NCI-H2171 treated with DMSO at 0.1 percent for 48 hours (cell line): ENCODE data around the gene ECD.
A peak's percentile ranks its signal among the peaks of the same experiment; 100 is the strongest.
"Not testable (repeated sequence)": the region's sequence is repeated elsewhere in the genome, so short reads cannot be mapped to it uniquely, and the experiment has no call there.

Source experiments
- DNase-seq: peaks from one replicate; lab custom pipeline; 2025; lab: John Stamatoyannopoulos, UW

The ECD gene

DNA sequence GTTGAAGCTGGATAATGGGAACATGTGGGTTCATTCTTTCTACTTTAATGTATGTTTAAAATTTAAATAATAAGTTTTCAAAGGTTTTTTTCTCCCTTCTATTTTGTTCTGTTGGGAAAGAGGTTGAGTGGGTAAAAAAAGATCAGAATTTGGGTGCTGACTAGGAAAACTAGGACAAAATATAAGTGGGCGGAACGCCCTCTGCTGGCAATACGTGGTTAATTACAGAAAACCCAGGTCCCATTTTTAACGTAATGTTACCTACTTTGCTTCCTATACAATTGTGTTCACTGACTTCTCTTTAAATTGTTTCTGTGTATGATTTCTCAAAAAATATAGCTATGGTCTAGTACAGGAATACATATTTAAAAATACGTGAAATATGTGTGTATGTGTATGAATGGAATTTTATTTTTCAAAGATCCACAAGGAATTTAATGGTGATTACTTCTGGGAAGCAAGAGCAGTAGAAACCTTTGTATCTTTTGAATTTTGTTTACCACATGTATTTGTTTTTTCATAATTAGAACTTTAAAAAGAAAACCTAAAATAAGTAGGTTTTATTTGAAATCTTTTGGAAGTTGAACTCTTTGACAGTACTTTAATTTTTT, 8.7 kb downstream of the ECD start:
- peak; percentile 18 for DNase-seq

DNA sequence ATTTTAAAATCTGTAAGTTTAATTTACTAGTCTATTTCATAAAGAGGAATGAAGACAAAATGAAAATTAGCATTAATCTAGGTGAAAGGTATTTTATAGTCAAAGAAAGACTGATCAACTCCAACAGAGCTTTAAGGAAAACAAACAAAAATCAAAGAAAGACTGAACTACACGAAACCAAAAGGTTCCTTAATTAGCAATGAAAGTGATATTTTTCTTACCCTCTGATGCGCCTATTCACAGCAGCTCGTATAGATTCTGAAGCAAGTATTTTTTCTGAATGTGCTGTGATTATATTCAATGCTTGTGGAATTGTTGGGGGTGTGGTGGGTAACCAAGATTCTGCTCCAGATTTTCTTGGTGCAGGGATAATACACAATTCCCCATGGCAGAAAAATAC, 11.8 kb downstream of the ECD start:
- DNase-seq: no peak

DNA sequence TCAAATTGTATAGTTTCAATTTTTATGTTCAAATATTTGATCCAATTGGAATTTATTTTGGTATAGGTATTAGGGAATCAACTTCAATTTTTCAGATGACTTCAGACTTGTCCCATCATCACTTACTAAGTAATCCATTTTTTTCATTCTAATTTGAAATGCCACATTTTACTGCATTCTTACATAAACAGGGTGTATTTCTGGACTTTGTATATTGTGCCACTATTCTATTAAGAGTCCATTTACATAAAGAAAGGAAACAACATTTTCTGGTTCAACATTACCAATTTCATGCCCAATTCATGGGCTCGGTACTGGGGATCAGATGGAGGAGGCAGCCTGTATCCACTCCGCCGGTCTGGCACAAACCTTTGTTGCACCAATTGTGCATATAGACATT, 15.8 kb downstream of the ECD start:
- no peak for DNase-seq

DNA sequence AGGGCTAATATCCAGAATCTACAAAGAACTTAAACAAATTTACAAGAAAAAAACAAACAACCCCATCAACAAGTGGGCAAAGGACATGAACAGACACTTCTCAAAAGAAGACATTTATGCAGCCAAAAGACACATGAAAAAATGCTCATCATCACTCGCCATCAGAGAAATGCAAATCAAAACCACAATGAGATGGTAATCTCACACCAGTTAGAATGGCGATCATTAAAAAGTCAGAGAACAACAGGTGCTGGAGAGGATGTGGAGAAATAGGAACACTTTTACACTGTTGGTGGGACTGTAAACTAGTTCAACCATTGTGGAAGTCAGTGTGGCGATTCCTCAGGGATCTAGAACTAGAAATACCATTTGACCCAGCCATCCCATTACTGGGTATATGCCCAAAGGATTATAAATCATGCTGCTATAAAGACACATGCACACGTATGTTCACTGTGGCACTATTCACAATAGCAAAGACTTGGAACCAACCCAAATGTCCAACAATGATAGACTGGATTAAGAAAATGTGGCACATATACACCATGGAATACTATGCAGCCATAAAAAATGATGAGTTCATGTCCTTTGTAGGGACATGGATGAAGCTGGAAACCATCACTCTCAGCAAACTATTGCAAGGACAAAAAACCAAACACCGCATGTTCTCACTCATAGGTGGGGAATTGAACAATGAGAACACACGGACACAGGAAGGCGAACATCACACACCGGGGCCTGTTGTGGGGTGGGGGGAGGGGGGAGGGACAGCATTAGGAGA, 17.0 kb downstream of the ECD start:
- not testable (repeated sequence) for DNase-seq

DNA sequence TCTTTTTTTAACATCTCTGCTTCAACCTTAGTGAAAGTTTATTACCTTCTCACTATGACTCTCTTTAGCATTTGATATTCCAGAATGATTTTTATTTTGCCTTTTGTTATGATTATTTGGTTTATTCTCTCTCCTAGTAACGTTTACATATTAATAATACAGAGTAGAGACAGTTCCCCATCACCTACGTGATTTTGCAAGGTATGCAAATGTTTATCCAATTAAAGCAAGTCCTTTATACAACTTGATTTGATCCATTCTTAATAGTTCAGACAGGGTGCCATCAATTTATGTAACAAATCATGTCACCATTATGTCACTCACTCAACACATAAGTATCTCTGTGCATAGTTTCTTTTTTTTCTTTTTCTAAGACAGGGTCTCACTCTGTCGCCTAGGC, 26.2 kb downstream of the ECD start:
- no peak for DNase-seq

DNA sequence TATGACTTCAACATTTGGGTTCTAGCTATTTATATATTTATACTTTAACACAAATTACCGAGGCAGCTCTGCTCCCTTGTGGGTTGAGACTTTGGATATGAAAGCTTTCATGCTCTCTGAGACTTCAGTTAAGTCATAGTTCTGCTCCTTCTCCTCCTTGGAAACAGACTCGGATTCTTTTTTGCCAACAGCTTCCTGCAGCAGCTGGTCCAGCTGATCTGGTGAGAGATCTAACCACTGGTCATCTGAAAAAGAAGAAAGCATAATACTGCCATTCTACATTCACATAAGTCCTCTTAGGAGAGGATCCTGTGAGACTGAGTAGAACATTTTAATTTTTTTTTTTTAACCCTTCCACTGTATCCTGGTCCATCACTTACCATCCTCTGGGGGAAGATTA, 28.6 kb downstream of the ECD start:
- no peak for DNase-seq

DNA sequence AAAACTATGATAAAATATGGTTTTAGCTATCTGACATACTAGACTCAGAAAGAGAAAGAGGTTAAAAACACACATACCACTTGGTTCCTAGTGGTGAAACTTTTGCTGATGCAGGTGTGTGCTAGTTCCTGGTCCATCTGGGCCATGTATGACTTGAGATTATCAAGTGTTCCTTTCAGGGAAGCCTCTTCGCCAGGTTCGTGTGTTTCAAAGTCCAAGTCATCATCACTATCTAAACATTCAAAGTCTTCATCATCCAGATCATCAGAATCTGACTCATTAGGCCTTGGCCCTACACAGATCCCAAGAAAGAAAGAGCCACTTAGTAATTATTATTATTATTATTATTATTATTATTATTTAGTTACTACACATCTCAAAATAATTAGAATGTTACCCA, 31.2 kb downstream of the ECD start:
- no peak for DNase-seq

DNA sequence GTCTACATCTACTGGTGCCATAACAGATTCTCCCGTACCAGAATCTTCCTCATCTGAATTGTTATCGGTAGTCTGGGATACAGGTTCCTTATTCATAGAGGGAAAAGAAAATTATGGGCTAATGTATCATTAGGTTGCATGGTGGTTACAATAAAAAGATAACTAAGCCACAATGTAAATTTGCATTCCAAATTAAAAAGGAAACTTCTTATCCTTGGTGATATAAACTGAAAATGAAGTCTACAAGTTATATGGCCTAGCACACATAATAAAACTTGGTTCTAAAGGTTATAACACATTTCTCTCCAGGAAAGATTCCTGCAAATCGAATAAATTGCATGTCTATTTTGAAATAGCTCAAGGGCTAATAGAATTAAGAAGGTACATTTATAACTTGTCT, 33.1 kb downstream of the ECD start:
- DNase-seq: no peak

DNA sequence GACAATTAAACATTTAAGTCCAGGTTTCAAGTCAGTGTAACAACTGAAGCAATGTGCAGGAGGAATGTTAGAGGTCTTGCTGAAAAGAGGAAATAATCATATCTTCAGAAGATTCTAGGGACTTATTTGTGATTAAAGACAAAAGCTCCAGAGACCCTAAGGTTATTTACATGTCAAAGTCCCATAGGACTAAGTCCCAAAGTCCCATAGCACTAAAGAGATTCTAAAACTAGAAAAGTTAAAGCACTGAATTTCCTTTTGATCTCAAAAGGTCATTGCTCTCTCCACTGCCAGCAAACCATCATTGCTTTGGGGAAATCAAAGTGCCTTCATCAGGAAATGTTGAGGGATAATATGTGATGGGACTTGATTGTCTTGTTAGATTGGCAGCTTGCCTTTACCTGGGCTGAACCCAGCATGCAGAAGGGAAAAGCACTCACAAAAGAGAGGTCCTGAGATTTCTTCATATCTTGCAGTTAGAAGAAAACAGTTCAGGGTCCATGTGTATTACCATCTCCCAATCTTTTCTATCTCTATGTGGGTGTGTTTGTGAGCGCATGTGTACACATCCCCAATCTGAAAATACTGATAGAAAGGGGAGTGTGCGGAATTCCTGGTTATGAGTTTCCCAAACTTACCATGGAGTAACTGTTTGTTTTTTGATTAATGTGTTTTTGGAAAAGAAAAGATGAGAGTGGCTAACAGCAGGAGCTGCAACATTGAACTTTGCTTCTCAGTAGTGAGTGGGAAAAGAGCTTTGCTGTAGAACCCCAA, 35.7 kb downstream of the ECD start:
- no peak for DNase-seq

DNA sequence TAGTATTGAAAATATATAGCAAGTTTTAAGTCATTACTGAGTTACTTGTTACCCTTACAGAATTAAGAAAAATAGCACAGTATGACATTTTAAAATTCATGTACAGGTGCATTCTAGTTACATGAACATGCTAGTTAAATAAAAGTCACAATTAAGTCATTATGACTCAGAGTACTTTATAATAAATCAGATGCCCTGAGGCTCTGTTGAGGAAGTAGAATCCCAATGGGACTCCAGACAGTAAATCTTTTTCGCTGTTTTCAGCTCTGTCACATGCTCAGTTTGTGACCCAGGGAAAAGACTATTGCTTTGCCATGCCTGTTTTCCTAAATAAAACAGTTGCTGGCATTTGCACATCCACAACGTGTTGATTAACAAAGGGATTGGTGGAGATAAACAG, 36.5 kb downstream of the ECD start:
- no peak for DNase-seq

DNA sequence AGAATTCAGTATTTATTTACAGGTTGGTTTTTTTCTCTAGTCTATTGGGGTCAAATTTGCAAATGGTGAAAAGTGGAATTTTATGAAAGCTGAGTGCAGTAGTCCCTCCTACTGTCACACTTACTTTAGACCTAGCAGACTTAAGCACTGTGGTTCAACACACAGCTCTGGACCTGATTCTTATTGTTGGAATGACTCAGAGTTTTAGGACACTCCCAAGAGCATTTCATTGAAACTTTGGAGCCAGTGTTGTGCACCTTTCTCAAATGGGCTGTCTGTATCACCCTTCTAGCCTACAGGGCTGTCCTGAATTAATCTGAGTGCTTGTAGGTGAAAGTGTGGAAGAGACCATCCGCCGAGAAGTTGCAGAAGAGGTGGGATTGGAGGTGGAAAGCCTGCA, 41.5 kb downstream of the ECD start:
- DNase-seq: no peak

DNA sequence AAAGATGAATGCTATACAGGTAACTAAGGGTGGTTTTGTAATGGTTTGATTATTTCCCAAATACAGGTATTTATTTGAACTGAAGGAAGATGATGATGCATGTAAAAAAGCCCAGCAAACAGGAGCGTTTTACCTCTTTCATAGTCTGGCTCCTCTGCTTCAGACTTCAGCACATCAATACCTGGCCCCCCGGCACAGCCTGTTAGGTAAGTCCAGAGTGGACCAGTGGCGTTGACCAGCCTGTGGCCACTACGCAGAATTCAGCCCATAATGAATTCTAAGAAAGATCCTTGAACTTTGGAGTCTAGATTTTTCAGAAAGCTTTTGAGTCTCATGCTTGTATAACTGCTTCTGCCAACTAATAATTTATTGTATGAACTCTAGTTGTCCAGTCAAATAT, 47.9 kb downstream of the ECD start:
- no peak for DNase-seq

DNA sequence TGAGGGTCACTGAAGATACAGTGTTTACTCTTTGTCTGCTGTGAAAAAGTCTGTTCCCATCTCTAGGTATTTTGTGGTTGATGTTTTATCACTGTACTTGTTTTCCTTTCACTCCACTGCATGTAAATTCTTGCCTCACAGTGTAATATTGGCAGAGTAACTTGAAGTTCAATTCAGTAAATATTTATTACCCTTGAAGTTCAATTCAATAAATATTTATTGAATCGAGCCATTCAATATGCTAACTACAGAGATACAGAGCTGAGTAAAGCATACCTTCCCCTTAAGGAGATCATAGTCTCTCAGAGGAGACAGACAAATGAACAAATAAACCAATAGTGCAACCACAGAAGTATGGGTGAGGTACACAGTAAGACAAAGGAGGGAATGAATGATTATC, 48.4 kb downstream of the ECD start:
- DNase-seq: no peak

DNA sequence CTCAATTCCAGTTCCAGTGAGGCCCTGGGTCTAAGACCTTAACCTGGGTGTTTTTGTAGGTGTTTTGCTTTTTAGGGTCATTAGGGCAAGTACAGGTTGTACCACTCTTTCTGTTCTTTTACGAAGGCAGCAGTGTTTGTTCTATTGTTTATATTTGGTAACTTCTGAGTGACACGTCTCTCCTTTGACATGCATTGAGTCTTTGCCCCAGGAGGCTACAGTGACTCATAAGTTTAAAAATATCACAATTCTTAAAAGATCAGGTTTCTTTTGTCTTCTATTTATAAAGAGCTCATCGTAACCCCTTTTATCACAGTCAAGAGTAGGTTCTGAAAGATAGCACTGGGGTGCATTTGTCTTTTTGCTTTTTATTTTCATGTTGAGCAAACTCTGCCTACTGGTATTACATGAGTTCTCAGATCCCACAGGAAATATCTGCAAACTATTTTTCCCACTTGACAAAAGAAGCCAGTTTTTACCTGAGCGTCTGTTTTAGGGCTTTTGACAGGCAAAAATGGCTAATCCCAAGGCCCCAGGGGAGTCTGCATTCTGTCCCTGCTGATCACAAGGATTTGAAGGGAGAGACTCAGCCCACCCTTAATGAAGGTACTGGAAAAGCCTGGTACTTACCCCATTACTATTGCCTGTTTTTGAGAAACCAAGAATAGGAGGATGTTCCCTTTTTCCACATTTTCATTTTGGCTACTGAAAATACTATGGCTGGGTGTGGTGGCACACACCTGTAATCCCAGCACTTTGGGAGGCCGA, 49.6 kb downstream of the ECD start:
- peak; percentile 12 for DNase-seq

DNA sequence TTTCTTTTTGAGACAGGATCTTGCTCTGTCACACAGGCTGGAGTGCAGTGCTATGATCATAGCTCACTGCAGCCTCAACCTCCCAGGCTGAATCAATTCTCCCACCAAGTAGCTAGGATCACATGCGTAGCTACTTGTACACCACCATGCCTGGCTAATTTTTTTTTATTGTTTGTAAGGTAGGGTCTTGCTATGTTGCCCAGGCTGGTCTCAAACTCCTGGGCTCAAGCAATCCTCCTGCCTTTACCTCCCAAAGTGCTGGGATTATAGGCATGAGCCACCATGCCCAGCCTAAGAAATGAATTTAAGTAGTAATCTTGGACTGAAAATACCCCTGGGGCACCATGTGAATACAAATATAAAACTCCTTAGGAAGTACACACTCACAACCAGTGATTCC, 51.8 kb downstream of the ECD start:
- DNase-seq: no peak

DNA sequence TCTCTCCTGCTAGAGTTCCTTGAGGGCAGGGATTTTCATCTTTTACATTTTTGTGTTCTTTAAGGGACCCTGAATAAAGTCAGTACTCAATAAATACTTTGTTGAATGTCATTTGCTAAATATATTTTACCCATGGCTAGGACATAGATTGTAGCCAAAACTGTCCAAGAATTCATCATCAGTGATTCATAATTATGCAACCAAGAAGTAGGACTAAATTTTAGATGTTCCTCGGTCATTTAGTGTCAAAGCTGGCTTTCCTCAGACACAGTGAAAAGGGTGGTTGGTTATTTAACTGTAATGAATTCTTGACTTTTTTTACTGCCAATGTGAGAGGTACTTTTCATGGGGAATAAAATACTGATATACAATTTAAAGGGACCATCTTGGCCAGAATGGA, 54.3 kb downstream of the ECD start:
- DNase-seq: no peak

DNA sequence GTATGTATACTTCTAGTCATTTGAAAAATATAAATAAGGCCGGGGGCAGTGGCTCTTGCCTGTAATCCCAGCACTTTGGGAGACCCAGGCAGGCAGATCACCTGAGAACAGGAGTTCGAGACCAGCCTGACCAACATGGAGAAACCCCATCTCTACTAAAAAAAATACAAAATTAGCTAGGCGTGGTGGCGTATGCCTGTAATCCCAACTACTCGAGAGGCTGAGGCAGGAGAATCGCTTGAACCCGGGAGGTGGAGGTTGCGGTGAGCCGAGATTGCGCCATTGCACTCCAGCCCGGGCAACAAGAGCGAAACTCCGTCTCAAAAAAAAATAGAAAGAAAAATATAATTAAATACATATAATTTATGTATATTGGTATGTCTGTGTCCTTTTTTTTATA, 55.8 kb downstream of the ECD start:
- DNase-seq: not testable (repeated sequence)

DNA sequence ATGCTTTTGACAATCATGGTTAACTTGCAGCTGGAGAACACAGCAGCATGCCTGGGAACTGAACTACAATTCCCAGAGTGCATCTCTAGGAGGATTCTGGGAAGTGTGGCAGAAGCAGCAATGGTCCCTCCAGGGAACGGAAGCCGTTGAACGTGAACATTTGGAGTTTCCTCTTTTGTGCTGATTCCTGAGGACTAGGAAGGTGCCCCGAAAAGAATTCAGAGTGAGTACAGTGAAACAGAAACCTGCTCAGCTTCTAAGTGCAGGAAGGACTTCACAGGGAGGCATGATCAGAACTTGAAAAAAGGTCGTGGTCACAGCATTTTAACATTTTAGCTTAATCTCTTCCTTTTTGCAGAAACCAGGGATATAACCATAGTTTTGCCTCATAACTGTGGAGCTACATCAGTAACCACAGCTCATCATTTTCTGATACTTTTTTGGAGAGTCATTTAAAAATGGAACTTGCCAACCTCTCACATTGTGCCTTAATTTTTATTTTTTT, 57.4 kb downstream of the ECD start, which contains the start of gene NUDT13:
Gene NUDT13 (plus strand): TSS at position 111 of the 505 bp plus-strand sequence. CDS start 3,911 bp downstream, outside the sequence.
- DNase-seq: peak; percentile 2

DNA sequence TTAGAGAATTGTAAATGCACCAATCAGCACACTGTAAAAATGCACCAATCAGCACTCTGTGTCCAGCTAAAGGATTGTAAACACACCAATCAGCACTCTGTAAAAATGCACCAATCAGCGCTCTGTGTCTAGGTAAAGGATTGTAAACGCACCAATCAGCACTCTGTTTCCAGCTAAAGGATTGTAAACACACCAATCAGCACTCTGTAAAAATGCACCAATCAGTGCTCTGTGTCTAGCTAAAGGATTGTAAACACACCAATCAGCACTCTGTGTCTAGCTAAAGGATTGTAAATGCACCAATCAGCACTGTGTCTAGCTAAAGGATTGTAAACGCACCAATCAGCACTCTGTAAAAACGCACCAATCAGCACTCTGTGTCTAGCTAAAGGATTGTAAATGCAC, 58.6 kb downstream of the ECD start:
- not testable (repeated sequence) for DNase-seq

DNA sequence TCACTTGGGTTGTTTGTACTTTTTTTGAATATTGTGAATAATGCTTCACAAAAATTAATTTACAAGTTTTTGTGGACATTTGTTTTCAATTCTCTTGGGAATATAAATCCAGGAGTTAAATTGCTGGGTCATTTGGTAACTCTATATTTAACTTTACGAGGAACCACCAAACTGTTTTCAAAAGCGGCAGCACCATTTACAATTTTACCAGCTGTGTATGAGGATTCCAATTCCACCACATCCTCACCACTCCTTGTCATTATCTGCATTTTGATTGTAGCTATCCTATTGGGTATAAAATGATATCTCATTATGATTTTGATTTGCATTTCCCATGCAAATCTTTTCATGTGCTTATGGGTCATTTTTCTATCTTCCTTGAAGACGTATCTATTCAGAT, 61.5 kb downstream of the ECD start:
- no peak for DNase-seq

DNA sequence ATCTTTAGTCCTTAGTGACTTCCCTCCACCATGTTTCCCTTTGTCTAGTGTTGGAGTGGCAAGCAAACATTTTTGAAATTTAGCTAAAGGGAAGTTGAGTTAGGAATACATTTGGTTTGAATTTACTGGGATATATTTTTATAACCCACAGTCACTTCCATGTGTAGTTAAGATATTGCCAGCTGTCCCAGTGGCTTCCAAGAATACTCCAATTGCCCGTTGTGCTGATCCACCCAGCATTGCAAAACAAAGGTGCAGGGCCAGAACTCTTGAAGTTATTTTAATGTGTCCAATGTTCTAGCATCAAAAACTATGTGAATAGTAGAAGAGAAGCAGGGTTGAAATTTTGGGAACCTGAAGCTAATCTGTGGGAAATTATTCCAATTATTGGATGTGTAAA, 68.7 kb downstream of the ECD start:
- no peak for DNase-seq

DNA sequence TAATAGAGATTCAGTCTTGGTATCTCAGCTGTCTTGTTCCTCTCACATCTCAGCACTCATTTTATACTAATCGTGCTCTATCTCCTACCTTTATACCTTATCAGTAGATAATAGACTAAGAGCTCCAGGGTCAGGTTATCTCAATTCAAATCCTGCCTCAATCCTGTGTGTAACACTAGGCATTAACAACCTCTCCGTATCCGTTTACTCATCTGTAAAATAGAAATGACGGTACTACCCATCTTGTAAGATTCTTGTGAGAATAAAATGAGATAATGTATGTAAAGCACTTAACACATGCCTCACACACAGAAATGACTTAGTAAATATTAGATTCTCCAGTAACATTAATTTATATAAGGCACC, 70.5 kb downstream of the ECD start:
- DNase-seq: no peak
